GM21423 (cell line): ENCODE data around the gene ARHGAP42.

Experiments used
- ATAC-seq: cut with Tn5 transposase; IDR thresholded peaks from one replicate; pipeline ENCODE4 v1.9.1; 2021; ENCODE audit warnings: mild to moderate bottlenecking, moderate library complexity; ENCODE audit not compliant: unreplicated experiment

The ARHGAP42 gene

GRCh38 chr11:100793525-100793924 is 106.4 kb downstream of the ARHGAP42 start:
- no peak for ATAC-seq

GRCh38 chr11:100794446-100794845 is 107.4 kb downstream of the ARHGAP42 start:
- ATAC-seq = no peak

- no peak for ATAC-seq
Measured at GRCh38 chr11:100799445-100799844, 112.4 kb downstream of the ARHGAP42 start.

- no peak for ATAC-seq
Measured at GRCh38 chr11:100800202-100800601, 113.1 kb downstream of the ARHGAP42 start.

- ATAC-seq = no peak
Measured at GRCh38 chr11:100801225-100801999, 114.3 kb downstream of the ARHGAP42 start.

GRCh38 chr11:100805506-100806199 is 118.6 kb downstream of the ARHGAP42 start:
- ATAC-seq = no peak

GRCh38 chr11:100806296-100806695 is 119.2 kb downstream of the ARHGAP42 start:
- ATAC-seq = no peak

- no peak for ATAC-seq
Measured at GRCh38 chr11:100808904-100809491, 121.9 kb downstream of the ARHGAP42 start.

- peak; percentile 46 for ATAC-seq
Measured at GRCh38 chr11:100810146-100810545, 123.1 kb downstream of the ARHGAP42 start.

GRCh38 chr11:100810666-100811065 is 123.6 kb downstream of the ARHGAP42 start:
- no peak for ATAC-seq

GRCh38 chr11:100812517-100812916 is 125.4 kb downstream of the ARHGAP42 start:
- no peak for ATAC-seq

- no peak for ATAC-seq
Measured at GRCh38 chr11:100815787-100816330, 128.8 kb downstream of the ARHGAP42 start.

GRCh38 chr11:100816823-100817222 is 129.7 kb downstream of the ARHGAP42 start:
- no peak for ATAC-seq

GRCh38 chr11:100817620-100818019 is 130.5 kb downstream of the ARHGAP42 start:
- no peak for ATAC-seq

GRCh38 chr11:100820621-100821020 is 133.5 kb downstream of the ARHGAP42 start:
- ATAC-seq = no peak

- ATAC-seq = no peak
Measured at GRCh38 chr11:100821198-100821597, 134.1 kb downstream of the ARHGAP42 start.

- ATAC-seq = no peak
Measured at GRCh38 chr11:100823360-100823759, 136.3 kb downstream of the ARHGAP42 start.

GRCh38 chr11:100824041-100824809 is 137.1 kb downstream of the ARHGAP42 start:
- ATAC-seq = no peak

- no peak for ATAC-seq
Measured at GRCh38 chr11:100825626-100826025, 138.5 kb downstream of the ARHGAP42 start.

GRCh38 chr11:100827934-100828661 is 141.0 kb downstream of the ARHGAP42 start:
- peak; percentile 78 for ATAC-seq
